Measurements from ENCODE around the gene SORCS2.

GRCh38 chr4:7651461-7651921 is 459.2 kb downstream of the SORCS2 start:
- TF ChIP-seq, protein P1, sequence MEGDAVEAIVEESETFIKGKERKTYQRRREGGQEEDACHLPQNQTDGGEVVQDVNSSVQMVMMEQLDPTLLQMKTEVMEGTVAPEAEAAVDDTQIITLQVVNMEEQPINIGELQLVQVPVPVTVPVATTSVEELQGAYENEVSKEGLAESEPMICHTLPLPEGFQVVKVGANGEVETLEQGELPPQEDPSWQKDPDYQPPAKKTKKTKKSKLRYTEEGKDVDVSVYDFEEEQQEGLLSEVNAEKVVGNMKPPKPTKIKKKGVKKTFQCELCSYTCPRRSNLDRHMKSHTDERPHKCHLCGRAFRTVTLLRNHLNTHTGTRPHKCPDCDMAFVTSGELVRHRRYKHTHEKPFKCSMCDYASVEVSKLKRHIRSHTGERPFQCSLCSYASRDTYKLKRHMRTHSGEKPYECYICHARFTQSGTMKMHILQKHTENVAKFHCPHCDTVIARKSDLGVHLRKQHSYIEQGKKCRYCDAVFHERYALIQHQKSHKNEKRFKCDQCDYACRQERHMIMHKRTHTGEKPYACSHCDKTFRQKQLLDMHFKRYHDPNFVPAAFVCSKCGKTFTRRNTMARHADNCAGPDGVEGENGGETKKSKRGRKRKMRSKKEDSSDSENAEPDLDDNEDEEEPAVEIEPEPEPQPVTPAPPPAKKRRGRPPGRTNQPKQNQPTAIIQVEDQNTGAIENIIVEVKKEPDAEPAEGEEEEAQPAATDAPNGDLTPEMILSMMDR (IDR thresholded peaks at IDR 0.05; ENCODE audit: control extremely low read depth in 1 of 3, insufficient read depth in 1 of 3, low read depth in 1 of 3, low read length in 3 of 3), result no peak
- TF ChIP-seq CHD1 (IDR thresholded peaks at IDR 0.05; ENCODE audit: low read depth, low read length) (no peak), RFX5 (IDR thresholded peaks at IDR 0.05; ENCODE audit: borderline replicate concordance, low read depth, low read length) (no peak), PHF8 (conservative IDR thresholded peaks at IDR 0.05; ENCODE audit: low read depth, low read length) (no peak), FOSL1 (IDR thresholded peaks at IDR 0.05; ENCODE audit: insufficient read depth, low read depth, low read length) (no peak), POLR2A (IDR thresholded peaks at IDR 0.05; ENCODE audit: control extremely low read depth in 1 of 2, low read depth in 2 of 2, low read length in 2 of 2) (no peak)
